IPS DF 4.7 (cell line): ENCODE results near the gene ARHGEF7.

Source experiments
- DNase-seq: peaks from one replicate; pipeline ENCODE4 v3.0.0-alpha.2; 2013; ENCODE audit warnings: low spot score; ENCODE audit errors: extremely low read depth

ARHGEF7 gene

DNA sequence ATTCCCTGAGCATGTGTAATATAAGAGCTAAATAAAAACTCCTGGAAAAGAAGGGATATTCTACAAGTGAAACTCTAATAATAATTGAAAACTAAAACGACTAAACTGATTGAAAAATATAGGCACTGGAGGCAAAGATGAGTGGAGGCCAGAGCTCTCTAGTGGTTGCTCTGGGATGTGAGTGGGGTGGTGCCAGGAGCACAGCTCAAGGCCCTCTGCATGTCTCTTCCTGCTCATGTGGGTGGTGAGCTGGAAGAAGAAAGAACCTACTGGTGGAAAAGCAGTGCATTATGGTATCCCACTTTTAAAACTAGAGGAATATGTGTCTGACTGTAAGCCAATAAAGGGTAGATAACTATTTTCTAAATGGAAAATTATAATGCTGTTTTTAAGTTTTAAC lies 15.8 kb upstream of the ARHGEF7 start:
- DNase-seq, result no peak

GRCh38 chr13:111110054-111110453 lies 5.1 kb upstream of the ARHGEF7 start:
- no peak for DNase-seq

DNA sequence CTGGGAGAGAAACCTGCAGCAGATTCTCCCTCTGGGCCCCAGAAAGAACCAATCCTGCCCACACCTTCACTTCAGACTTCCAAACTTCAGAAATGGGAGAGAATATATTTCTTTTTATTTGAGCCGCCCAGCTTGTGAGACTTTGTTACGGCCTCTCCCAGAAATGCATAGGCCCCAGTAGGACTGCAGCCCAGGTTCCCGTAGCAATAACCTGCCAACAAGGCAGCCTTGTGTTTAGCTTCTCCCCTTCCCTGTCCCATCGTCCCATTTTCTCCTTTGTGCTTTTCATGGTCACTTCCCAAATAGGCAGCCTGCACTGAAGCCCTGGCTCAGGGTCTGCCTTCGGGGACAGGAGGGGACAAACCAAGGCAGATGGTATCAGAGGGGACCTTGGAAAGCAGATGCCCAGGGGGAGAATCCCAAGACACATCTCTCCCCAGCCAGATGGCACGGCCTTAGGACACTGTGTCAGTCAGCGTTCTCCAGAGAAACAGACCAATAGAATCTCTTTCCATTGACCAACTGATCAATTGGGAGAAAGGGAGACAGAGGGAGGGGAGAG lies 3.7 kb upstream of the ARHGEF7 start:
- DNase-seq, result no peak

- no peak for DNase-seq
Measured at GRCh38 chr13:111112196-111112595, 2.9 kb upstream of the ARHGEF7 start.

GRCh38 chr13:111114362-111115060 lies 599 bp upstream of the ARHGEF7 start:
- no peak for DNase-seq

GRCh38 chr13:111115965-111116521 lies 933 bp downstream of the ARHGEF7 start:
- no peak for DNase-seq

DNA sequence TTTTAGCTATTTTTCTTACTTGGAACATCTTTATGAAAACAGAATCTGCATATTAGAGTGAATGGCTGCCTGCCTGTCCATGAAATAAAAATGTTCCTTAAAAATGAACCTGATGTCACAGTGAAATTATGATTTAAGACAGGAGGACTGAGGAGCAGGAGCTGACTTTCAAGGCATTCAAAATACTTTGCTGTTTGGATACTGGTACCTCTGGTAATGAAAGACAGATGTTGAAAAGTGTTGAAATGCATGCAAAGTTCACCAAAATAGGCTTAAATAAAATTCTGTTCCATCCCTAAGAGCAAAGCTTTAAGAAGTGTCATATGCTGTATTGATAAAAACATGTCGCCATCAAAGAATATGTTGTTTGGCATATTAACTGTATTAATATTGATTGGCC lies 1.7 kb downstream of the ARHGEF7 start:
- no peak for DNase-seq

GRCh38 chr13:111117289-111117688 lies 2.2 kb downstream of the ARHGEF7 start:
- no peak for DNase-seq

DNA sequence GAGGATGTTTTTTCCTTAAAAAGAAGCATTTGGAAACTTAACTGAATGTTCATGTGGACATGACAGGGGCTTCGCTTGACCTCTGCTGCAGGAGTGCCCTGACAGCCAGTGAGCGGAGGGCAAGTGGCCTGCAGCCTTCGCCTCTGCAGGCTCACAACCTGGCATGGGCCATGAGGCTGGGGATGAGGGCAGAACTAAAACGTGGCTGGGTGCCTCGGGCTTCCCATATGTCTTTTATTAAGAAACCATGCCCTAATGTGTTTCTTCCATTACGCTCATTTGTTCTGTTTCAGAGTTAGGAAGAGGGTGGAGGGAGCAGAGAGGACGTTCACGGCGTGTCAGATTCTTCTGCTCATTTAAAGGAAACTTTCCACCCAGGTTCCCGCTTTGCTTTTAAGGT lies 2.9 kb downstream of the ARHGEF7 start:
- no peak for DNase-seq

- DNase-seq, result no peak
Measured at GRCh38 chr13:111118898-111119607, 3.9 kb downstream of the ARHGEF7 start.

- DNase-seq, result no peak
Measured at GRCh38 chr13:111119966-111120365, 4.9 kb downstream of the ARHGEF7 start.

DNA sequence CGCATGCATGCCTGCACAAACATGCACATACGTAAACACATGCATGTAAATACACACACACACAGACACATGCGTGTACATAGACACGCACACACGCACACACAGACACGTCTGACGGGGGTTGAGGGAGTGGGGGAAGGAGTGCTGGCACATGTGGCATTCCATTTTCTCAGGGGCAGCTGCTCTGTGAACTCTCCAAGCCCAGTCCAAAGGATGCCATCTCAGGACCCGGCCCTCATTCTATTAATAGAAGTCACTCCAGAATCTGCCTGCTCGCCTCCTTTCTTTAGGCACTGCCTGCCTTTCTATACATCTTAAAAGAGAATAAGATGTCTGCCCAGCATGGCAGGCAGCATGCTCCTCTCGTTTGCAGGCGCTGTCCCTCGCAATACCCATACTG lies 5.3 kb downstream of the ARHGEF7 start:
- DNase-seq, result no peak

GRCh38 chr13:111120913-111121312 lies 5.8 kb downstream of the ARHGEF7 start:
- DNase-seq, result no peak

DNA sequence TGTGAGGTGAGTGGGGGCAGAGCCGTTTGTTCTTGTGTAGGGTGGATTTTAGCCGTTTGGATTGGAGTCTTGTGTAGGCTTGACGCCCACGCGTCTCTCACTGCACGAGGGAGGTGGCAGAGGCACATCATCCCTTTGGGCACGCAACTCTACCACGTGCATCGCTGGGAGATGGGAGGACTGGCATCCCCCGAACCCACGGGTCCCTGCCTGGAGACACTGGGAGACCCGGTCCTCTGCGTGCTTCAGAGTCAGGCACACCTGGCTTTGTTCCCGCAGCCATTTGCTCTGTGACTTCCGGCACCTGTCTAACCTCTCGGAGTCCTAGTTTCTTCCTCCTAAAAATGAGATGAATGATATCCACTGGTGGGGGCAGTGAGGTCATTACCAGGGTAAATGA lies 6.4 kb downstream of the ARHGEF7 start:
- no peak for DNase-seq

- DNase-seq, result no peak
Measured at GRCh38 chr13:111122056-111122455, 6.9 kb downstream of the ARHGEF7 start.

GRCh38 chr13:111122631-111123030 lies 7.5 kb downstream of the ARHGEF7 start:
- DNase-seq, result no peak

DNA sequence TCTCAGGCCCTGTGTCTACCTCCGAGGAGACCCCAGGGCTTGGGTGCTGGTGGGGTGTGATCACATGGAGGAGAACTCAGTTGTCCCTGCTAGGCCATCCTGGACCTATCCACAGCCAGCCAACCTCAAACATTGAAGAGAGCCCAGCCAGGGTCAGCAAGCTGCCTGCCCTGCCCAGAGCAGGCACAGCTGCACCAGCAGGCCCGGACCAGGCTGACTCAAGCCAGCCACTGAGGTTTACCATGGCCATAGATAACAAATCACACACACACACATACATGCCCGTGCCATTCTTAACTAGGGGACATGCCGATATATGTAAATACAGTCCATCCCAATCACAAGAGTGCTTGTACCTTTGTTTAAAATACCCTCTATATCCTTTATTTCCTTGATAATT lies 8.1 kb downstream of the ARHGEF7 start:
- no peak for DNase-seq

DNA sequence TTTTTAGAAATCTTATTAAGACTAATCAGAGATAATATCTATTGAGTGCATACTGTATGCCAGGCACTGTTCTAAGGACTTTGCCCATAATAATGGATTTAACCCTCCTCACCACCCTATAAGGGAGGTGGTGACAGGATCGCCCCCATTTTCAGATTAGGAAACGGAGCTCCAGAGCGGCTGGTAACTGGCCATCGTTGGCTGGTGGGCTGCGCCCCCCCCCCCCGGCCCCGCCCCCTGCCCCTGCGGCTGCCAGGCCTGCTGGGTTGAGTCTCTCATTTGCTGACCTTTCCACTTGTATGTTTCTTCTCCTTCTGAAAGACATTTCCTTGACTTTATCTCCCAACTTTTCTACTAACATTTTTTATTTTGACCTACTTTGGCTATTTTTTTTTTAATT lies 8.5 kb downstream of the ARHGEF7 start:
- no peak for DNase-seq

- no peak for DNase-seq
Measured at GRCh38 chr13:111126509-111126908, 11.4 kb downstream of the ARHGEF7 start.

DNA sequence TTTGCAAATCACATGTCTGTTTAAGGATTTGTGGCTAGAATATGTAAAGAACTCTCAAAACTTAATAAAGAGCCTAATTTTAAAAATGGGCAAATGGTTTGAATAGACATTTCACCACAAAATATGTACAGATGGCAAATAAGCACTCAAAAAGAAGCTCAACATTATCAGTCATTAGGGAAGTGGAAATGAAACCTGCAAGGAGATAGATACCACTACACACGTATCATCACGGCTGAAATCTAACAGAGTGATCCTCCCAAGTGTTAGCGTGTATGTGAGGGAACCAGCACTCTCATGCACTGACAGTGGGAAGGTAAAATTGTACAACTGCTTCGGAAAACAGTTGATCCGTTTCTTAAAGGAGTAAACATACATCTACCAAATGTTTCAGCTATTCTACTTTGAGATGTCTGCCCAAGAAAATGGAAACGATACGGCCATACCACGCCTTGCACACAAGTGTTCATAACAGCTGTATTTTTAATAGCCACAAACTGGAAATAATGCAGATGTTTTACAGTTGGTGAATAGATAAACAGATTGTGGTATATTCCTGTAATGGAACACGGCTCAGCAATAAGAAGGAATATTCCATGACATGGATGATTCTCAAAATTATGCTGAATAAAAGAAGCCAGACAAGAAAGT lies 14.5 kb downstream of the ARHGEF7 start:
- DNase-seq, result no peak

- DNase-seq, result no peak
Measured at GRCh38 chr13:111130116-111130508, 15.0 kb downstream of the ARHGEF7 start.

- DNase-seq, result no peak
Measured at GRCh38 chr13:111131048-111131447, 15.9 kb downstream of the ARHGEF7 start.
